ENCODE results near the gene AUTS2.

DNA sequence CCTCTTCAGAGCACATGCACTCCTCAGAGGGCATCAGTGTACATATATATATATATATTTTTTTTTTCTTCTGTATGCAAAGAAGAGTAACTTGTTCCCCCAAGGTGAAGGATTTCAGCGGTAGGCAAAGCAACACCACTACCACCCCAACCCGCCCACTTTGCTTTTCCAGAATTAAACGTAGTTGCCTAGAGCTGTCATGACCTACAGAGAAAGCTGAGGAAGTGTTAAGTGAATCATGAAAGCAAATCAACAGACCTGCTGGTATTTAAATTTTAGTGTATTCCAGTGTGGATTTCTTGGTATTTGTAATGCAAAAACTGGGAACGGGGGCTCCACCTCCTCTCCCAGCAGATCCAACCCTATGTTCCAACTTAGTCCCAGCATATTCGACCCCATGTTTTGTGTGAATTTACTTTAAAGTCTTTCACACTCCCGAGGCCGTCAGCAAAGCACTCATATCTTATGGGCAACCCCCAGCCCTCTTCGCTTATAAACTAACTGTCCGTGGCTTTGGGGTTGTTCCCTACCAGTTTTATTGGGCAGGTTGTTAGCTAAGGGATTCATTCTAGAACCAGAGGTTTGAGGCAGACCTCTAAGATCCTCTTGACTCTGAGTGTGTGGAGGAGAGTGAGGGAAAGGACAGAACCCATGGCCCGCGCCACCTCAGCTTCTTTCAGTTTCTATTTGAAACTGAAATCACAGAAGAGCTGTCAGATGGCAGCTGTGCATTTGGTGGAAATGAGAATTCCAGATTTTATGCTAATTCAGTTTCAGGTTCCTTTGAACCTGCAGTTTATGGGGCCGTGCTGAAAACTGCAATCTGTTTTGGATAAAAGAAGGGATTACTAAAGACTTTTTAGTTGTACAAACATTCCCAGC lies 1083.4 kb downstream of the AUTS2 start:
- TF ChIP-seq POLR2A (IDR thresholded peaks at IDR 0.05) (no peak), POLR2AphosphoS5 (IDR thresholded peaks at IDR 0.05) (no peak)
- TF ChIP-seq, protein P1, sequence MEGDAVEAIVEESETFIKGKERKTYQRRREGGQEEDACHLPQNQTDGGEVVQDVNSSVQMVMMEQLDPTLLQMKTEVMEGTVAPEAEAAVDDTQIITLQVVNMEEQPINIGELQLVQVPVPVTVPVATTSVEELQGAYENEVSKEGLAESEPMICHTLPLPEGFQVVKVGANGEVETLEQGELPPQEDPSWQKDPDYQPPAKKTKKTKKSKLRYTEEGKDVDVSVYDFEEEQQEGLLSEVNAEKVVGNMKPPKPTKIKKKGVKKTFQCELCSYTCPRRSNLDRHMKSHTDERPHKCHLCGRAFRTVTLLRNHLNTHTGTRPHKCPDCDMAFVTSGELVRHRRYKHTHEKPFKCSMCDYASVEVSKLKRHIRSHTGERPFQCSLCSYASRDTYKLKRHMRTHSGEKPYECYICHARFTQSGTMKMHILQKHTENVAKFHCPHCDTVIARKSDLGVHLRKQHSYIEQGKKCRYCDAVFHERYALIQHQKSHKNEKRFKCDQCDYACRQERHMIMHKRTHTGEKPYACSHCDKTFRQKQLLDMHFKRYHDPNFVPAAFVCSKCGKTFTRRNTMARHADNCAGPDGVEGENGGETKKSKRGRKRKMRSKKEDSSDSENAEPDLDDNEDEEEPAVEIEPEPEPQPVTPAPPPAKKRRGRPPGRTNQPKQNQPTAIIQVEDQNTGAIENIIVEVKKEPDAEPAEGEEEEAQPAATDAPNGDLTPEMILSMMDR (IDR thresholded peaks at IDR 0.05 in 8 of 11, conservative IDR thresholded peaks at IDR 0.05 in 3 of 11), result no peak

All from spleen (tissue), 7 donors.